ENCODE results near the gene IRX3.

GRCh38 chr16:54289945-54290832, 3.6 kb upstream of the IRX3 start:
- no peak for TF ChIP-seq CTCF (IDR thresholded peaks at IDR 0.05)
- TF ChIP-seq POLR2A (IDR thresholded peaks at IDR 0.05), result no peak

Data from Peyer's patch (tissue), 4 donors.